Hematopoietic multipotent progenitor cell treated with erythropoietin and hydrocortisone succinate and interleukin-3 and kit ligand, for 6 days (in vitro differentiated cells): Measurements from ENCODE around the gene FLVCR2.

Experiments used
- DNase-seq: peaks from one replicate; pipeline ENCODE4 v3.0.0-alpha.2; 2015

The FLVCR2 gene

GRCh38 chr14:75578102-75578785 lies at the start of gene FLVCR2:
Gene FLVCR2, plus strand, starts transcription at chr14:75578620. Its CDS starts 353 bp downstream, at chr14:75578973.
- peak; percentile 71 for DNase-seq

GRCh38 chr14:75531256-75531655 lies 47.2 kb upstream of the FLVCR2 start:
- DNase-seq: no peak

GRCh38 chr14:75531660-75532317 lies 46.6 kb upstream of the FLVCR2 start:
- no peak for DNase-seq

GRCh38 chr14:75533791-75534555 lies 44.4 kb upstream of the FLVCR2 start:
- no peak for DNase-seq

- no peak for DNase-seq
Observed at GRCh38 chr14:75535164-75535898, 43.1 kb upstream of the FLVCR2 start.

- DNase-seq: no peak
Observed at GRCh38 chr14:75537071-75537470, 41.3 kb upstream of the FLVCR2 start.

GRCh38 chr14:75539162-75539560 lies 39.3 kb upstream of the FLVCR2 start:
- no peak for DNase-seq

- peak; percentile 10 for DNase-seq
Observed at GRCh38 chr14:75539561-75540478, 38.6 kb upstream of the FLVCR2 start.

- no peak for DNase-seq
Observed at GRCh38 chr14:75540479-75540851, 38.0 kb upstream of the FLVCR2 start.

- DNase-seq: peak; percentile 83
Observed at GRCh38 chr14:75542588-75543091, 35.8 kb upstream of the FLVCR2 start.

GRCh38 chr14:75543253-75543652 lies 35.2 kb upstream of the FLVCR2 start:
- no peak for DNase-seq

GRCh38 chr14:75543786-75544185 lies 34.6 kb upstream of the FLVCR2 start:
- no peak for DNase-seq

- no peak for DNase-seq
Observed at GRCh38 chr14:75545907-75546306, 32.5 kb upstream of the FLVCR2 start.

GRCh38 chr14:75547552-75548250 lies 30.7 kb upstream of the FLVCR2 start:
- no peak for DNase-seq

- DNase-seq: no peak
Observed at GRCh38 chr14:75548544-75548943, 29.9 kb upstream of the FLVCR2 start.

GRCh38 chr14:75549169-75549568 lies 29.3 kb upstream of the FLVCR2 start:
- DNase-seq: no peak

GRCh38 chr14:75551021-75551420 lies 27.4 kb upstream of the FLVCR2 start:
- no peak for DNase-seq

GRCh38 chr14:75553157-75553556 lies 25.3 kb upstream of the FLVCR2 start:
- DNase-seq: no peak

- DNase-seq: no peak
Observed at GRCh38 chr14:75553761-75554364, 24.6 kb upstream of the FLVCR2 start.

GRCh38 chr14:75554482-75554881 lies 23.9 kb upstream of the FLVCR2 start:
- DNase-seq: no peak

GRCh38 chr14:75558440-75558839 lies 20.0 kb upstream of the FLVCR2 start:
- peak; percentile 53 for DNase-seq
